ENCODE data around the gene TOM1L2. TPM values are rescaled to one million over a fixed set of nuclear protein-coding genes. Genes with fewer than 3 reads are reported as not detected.
"Not testable (repeated sequence)": the region's sequence is repeated elsewhere in the genome, so short reads cannot be mapped to it uniquely, and the experiment has no call there.

The TOM1L2 gene
- total RNA-seq, 3 donors from 2014 or later = 5.5 to 6.6 (median 5.5) TPM

DNA sequence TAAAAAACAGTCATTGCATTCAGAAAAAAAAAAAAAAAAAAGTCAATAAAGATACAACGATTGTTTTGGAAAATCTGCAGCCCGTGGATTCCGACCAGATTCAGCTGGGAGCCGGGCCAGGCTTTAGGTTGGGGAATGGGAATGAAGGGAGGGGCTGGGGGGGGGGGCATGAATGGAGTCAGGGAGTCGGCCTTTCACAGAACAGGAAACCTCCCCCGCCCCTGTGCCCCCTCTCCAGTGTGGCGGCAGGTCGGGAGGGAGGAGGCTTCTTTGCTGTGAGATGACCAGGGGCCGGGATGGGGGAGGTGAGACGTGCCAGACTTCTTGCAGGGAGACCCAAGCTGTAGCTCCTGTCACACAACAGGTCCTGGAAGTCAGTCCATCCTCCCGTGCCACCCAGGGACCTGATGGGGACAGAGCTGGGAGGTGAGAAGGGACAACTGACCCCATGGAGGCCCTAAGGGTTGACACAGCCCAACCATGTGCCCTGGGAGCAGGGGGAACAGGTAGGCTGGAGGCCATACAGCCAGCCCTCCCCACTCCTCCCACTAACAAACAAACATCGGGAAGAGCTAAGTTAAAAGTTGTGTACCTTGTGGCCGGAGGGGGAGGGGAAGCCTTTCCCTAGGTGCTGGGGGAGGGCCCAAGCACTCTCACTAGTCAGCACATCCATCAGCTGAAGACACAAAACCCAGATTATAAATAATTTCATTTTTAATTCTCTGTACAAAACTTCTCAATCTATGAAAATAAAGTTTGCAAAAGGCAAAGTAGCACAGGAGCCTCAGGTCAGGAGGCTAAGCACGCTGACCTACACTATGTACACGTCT, 160.6 kb downstream of the TOM1L2 start:
- no peak for ATAC-seq
- Mint-ChIP-seq H3K36me3 (ENCODE audit: insufficient read depth) (no peaks in the 10 kb centered on the region), H3K27me3 (ENCODE audit: low read depth) (no peaks in the 10 kb centered on the region), H3K4me1 (ENCODE audit: low read depth) (peaks cover 2% of the 10 kb centered on the region), H3K4me3 (no peak overlapping the region), H3K9me3 (no peaks in the 10 kb centered on the region)
- no peak for DNase-seq

DNA sequence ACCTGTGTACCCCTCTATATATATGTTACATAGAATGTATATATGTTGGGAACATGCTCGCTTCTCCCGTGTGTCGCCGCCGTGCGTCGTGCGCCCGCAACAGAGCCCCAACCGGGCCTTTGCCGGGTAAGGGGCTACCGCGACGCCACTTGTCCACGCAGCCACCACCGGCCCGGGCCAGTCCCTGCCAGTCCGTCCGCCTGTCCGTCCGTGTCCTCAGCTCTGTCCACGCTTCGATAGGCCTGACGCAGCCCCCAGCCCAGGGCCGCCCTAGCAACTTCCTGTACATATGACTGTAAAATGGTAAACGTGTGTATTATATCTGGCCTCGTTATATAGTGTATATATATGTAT, 161.3 kb downstream of the TOM1L2 start:
- DNase-seq (no peak), ATAC-seq (no peak)
- Mint-ChIP-seq H3K4me3 (no peak overlapping the region), H3K36me3 (ENCODE audit: insufficient read depth) (no peaks in the 10 kb centered on the region), H3K27me3 (ENCODE audit: low read depth) (no peaks in the 10 kb centered on the region), H3K4me1 (ENCODE audit: low read depth) (peaks cover 2% of the 10 kb centered on the region), H3K9me3 (no peaks in the 10 kb centered on the region)

GRCh38 chr17:17810084-17810894, 161.9 kb downstream of the TOM1L2 start:
- no peaks in the 10 kb centered on the region for H3K27me3 Mint-ChIP-seq (ENCODE audit: low read depth)
- DNase-seq = no peak
- no peaks in the 10 kb centered on the region for H3K36me3 Mint-ChIP-seq (ENCODE audit: insufficient read depth)
- H3K9me3 Mint-ChIP-seq = no peaks in the 10 kb centered on the region
- ATAC-seq = no peak
- peaks cover 2% of the 10 kb centered on the region for H3K4me1 Mint-ChIP-seq (ENCODE audit: low read depth)
- H3K4me3 Mint-ChIP-seq = no peak overlapping the region

GRCh38 chr17:17809531-17810083, 162.6 kb downstream of the TOM1L2 start:
- DNase-seq = no peak
- H3K27me3 Mint-ChIP-seq (ENCODE audit: low read depth) = no peaks in the 10 kb centered on the region
- no peaks in the 10 kb centered on the region for H3K9me3 Mint-ChIP-seq
- no peak overlapping the region for H3K4me3 Mint-ChIP-seq
- H3K4me1 Mint-ChIP-seq (ENCODE audit: low read depth) = peaks cover 2% of the 10 kb centered on the region
- ATAC-seq = no peak
- no peaks in the 10 kb centered on the region for H3K36me3 Mint-ChIP-seq (ENCODE audit: insufficient read depth)

GRCh38 chr17:17808706-17809432, 163.3 kb downstream of the TOM1L2 start:
- Mint-ChIP-seq H3K4me1 (ENCODE audit: low read depth) (peaks cover 2% of the 10 kb centered on the region), H3K27me3 (ENCODE audit: low read depth) (no peaks in the 10 kb centered on the region), H3K9me3 (no peaks in the 10 kb centered on the region), H3K4me3 (no peak overlapping the region), H3K36me3 (ENCODE audit: insufficient read depth) (no peaks in the 10 kb centered on the region)
- DNase-seq = no peak
- peak; percentile 12 to 23 for ATAC-seq

GRCh38 chr17:17808200-17808599, 164.0 kb downstream of the TOM1L2 start:
- not testable (repeated sequence) for H3K27me3 Mint-ChIP-seq (ENCODE audit: low read depth); H3K36me3 Mint-ChIP-seq (ENCODE audit: insufficient read depth); H3K9me3 Mint-ChIP-seq; DNase-seq; ATAC-seq; H3K4me3 Mint-ChIP-seq; H3K4me1 Mint-ChIP-seq (ENCODE audit: low read depth)

- ATAC-seq (no peak), DNase-seq (no peak)
- Mint-ChIP-seq H3K27me3 (ENCODE audit: low read depth) (no peaks in the 10 kb centered on the region), H3K4me3 (no peak overlapping the region), H3K9me3 (no peaks in the 10 kb centered on the region), H3K36me3 (ENCODE audit: insufficient read depth) (no peaks in the 10 kb centered on the region), H3K4me1 (ENCODE audit: low read depth) (peaks cover 2% of the 10 kb centered on the region)
Observed at GRCh38 chr17:17807440-17807839, 164.8 kb downstream of the TOM1L2 start.

DNA sequence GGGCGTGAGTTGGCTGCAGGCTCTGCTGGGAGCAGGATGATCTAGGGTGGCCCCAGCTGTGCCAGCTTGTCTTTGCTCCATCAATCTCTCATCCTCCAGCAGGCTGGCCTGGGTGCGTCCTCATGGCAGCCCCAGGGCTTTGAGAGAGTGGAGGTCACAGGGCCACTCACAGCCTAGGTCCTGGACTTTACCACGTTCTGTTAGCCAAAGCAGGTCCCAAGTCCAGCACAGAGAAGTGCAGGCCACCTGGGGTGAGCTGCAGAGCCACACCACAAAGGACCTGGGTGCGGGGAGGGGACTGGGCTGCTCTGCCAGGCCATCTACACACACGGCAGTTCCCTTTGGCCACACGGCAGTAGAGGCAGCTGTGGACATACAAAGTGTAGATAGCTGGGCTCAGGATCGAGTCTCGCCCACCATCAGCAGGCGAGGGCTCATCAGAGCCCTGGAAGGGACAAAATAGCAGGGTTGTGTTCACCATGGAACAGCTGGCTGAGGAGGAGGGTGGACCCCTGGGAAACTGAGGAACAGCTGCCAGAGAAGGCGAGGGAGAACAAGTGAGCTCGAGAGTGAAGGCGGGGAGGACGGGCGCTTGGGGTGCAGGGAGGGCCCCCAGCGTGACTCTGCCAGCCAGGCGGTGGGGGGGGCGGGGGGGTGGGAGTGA, 165.5 kb downstream of the TOM1L2 start:
- H3K4me1 Mint-ChIP-seq (ENCODE audit: low read depth) = peaks cover 2% of the 10 kb centered on the region
- DNase-seq (no peak), ATAC-seq (no peak)
- H3K36me3 Mint-ChIP-seq (ENCODE audit: insufficient read depth) = no peaks in the 10 kb centered on the region
- no peaks in the 10 kb centered on the region for H3K9me3 Mint-ChIP-seq
- H3K27me3 Mint-ChIP-seq (ENCODE audit: low read depth) = no peaks in the 10 kb centered on the region
- H3K4me3 Mint-ChIP-seq = no peak overlapping the region

GRCh38 chr17:17806035-17806434, 166.2 kb downstream of the TOM1L2 start:
- H3K4me3 Mint-ChIP-seq = no peak overlapping the region
- peaks cover 2% of the 10 kb centered on the region for H3K4me1 Mint-ChIP-seq (ENCODE audit: low read depth)
- DNase-seq (no peak), ATAC-seq (no peak)
- H3K9me3 Mint-ChIP-seq = no peaks in the 10 kb centered on the region
- no peaks in the 10 kb centered on the region for H3K27me3 Mint-ChIP-seq (ENCODE audit: low read depth)
- H3K36me3 Mint-ChIP-seq (ENCODE audit: insufficient read depth) = no peaks in the 10 kb centered on the region

DNA sequence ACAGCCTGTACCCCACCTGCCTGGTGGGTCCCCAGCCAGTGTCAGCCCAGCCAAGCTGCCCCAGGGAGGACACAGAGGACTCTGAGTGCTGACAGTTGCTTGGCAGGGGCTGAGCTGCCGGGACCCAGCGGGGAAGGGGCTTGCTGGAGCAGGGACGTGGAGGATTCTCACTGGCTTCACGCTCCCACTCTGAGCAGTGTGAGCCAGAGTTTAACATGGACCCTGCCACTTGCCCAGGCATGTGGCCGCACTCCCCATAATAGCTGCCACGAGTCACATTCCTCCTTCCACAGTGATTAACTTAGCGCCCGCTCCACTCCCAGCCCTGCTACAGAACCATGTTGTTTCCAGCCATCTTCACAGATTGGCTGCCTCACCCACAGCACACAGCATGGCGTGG, 166.6 kb downstream of the TOM1L2 start:
- ATAC-seq = no peak
- no peaks in the 10 kb centered on the region for H3K27me3 Mint-ChIP-seq (ENCODE audit: low read depth)
- no peaks in the 10 kb centered on the region for H3K9me3 Mint-ChIP-seq
- H3K4me1 Mint-ChIP-seq (ENCODE audit: low read depth) = peaks cover 2% of the 10 kb centered on the region
- no peak overlapping the region for H3K4me3 Mint-ChIP-seq
- no peak for DNase-seq
- H3K36me3 Mint-ChIP-seq (ENCODE audit: insufficient read depth) = no peaks in the 10 kb centered on the region

DNA sequence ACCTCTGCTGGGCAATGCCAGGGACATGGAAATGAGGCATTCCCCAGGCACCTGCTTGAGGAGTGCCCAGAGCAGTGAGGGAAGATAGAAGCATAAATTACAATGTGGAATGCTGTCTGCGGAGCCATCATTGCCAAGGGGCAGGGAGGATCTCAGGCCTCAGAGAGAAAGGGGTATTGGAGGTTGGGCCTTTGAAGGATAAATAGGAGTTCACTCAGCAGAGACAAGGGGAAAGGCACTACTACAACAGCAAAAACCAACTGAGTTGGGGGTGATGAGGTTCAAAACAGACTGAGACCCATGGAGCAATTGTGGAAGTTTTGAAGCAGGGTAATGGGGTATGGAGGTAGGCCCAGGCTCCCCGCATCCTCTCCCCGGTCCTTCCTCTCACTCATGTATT, 168.2 kb downstream of the TOM1L2 start:
- H3K4me3 Mint-ChIP-seq = no peak overlapping the region
- no peak for ATAC-seq
- H3K36me3 Mint-ChIP-seq (ENCODE audit: insufficient read depth) = no peaks in the 10 kb centered on the region
- DNase-seq = no peak
- H3K4me1 Mint-ChIP-seq (ENCODE audit: low read depth) = peaks cover 2% of the 10 kb centered on the region
- H3K9me3 Mint-ChIP-seq = no peaks in the 10 kb centered on the region
- no peaks in the 10 kb centered on the region for H3K27me3 Mint-ChIP-seq (ENCODE audit: low read depth)

DNA sequence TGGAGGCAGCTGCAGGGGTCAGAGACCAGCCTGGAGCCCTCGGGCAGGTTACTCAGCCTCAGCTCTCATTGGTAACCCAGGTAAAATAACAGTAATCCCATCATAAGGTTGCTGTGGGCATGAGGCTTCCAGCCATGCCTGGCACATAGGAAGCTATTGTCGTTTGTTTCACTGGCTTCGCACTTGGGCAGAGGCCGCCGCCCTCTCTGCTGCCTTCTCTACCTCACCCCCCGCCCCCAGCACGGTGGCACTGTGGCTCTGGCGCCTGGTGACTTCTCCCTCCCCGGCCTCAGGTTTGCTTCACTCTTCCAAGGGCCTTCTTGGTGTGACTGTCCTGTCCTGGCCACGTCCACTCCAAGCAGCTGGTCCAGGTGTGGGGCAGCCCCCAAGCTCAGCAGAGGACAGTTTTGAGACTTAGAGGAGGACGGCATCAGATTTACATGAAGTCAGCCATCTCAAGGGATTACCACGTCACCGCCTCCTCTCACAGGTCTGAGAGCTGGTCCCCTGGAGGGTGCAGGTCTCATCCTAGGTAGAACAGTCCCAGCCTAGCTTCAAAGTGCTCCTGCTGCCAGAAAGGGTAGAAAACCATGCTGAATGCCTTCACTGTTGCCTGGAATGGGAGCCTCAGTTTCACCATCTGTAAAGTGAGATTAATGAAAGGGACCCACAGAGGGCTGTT, 170.3 kb downstream of the TOM1L2 start:
- no peak for ATAC-seq
- DNase-seq = no peak
- Mint-ChIP-seq H3K4me3 (no peak overlapping the region), H3K4me1 (ENCODE audit: low read depth) (no peaks in the 10 kb centered on the region), H3K9me3 (no peaks in the 10 kb centered on the region), H3K36me3 (ENCODE audit: insufficient read depth) (no peaks in the 10 kb centered on the region), H3K27me3 (ENCODE audit: low read depth) (no peaks in the 10 kb centered on the region)

GRCh38 chr17:17800504-17801021, 171.6 kb downstream of the TOM1L2 start:
- no peak overlapping the region for H3K4me3 Mint-ChIP-seq
- no peaks in the 10 kb centered on the region for H3K36me3 Mint-ChIP-seq (ENCODE audit: insufficient read depth)
- DNase-seq (no peak), ATAC-seq (no peak)
- no peaks in the 10 kb centered on the region for H3K9me3 Mint-ChIP-seq
- H3K27me3 Mint-ChIP-seq (ENCODE audit: low read depth) = no peaks in the 10 kb centered on the region
- no peaks in the 10 kb centered on the region for H3K4me1 Mint-ChIP-seq (ENCODE audit: low read depth)

Measured in activated T-cell treated with anti-CD3 and anti-CD28 coated beads, Interleukin-2, amount 50 U/mL, for 4 hours (primary cell).